Hematopoietic multipotent progenitor cell treated with erythropoietin and hydrocortisone succinate and interleukin-3 and kit ligand, for 17 days (in vitro differentiated cells): ENCODE results near the gene ALLC.

Experiments
- DNase-seq: peaks from one replicate; pipeline ENCODE4 v3.0.0-alpha.2; 2015; ENCODE audit warnings: low spot score

Gene ALLC

GRCh38 chr2:3725458-3726250 lies 67.7 kb downstream of the ALLC start:
- DNase-seq = no peak

- no peak for DNase-seq
Observed at GRCh38 chr2:3726511-3726910, 68.5 kb downstream of the ALLC start.

GRCh38 chr2:3727397-3728045 lies 69.5 kb downstream of the ALLC start:
- no peak for DNase-seq

GRCh38 chr2:3728104-3729054 lies 70.4 kb downstream of the ALLC start:
- DNase-seq = no peak

- no peak for DNase-seq
Observed at GRCh38 chr2:3729055-3729448, 71.1 kb downstream of the ALLC start.

GRCh38 chr2:3729786-3730185 lies 71.8 kb downstream of the ALLC start:
- no peak for DNase-seq

GRCh38 chr2:3730646-3731045 lies 72.6 kb downstream of the ALLC start:
- DNase-seq = no peak

GRCh38 chr2:3731829-3732228 lies 73.8 kb downstream of the ALLC start:
- no peak for DNase-seq

GRCh38 chr2:3736112-3736511 lies 78.1 kb downstream of the ALLC start:
- no peak for DNase-seq

GRCh38 chr2:3737128-3737527 lies 79.1 kb downstream of the ALLC start:
- no peak for DNase-seq

GRCh38 chr2:3738454-3738853 lies 80.5 kb downstream of the ALLC start:
- DNase-seq = no peak

- no peak for DNase-seq
Observed at GRCh38 chr2:3739313-3739712, 81.3 kb downstream of the ALLC start.

GRCh38 chr2:3741396-3741795 lies 83.4 kb downstream of the ALLC start:
- DNase-seq = no peak

GRCh38 chr2:3741867-3742602 lies 84.0 kb downstream of the ALLC start:
- no peak for DNase-seq

- no peak for DNase-seq
Observed at GRCh38 chr2:3742743-3743508, 84.9 kb downstream of the ALLC start.

- DNase-seq = no peak
Observed at GRCh38 chr2:3743951-3744555, 86.1 kb downstream of the ALLC start.

GRCh38 chr2:3745920-3746319 lies 87.9 kb downstream of the ALLC start:
- no peak for DNase-seq

GRCh38 chr2:3747032-3747654 lies 89.1 kb downstream of the ALLC start:
- no peak for DNase-seq

GRCh38 chr2:3747826-3748225 lies 89.8 kb downstream of the ALLC start:
- no peak for DNase-seq

- DNase-seq = no peak
Observed at GRCh38 chr2:3749201-3749600, 91.2 kb downstream of the ALLC start.
